Measurements from ENCODE around the gene RELCH. TPM values are rescaled to one million over a fixed set of nuclear protein-coding genes. Genes with fewer than 3 reads are reported as not detected.

RELCH gene
- total and polyA plus RNA-seq, 2 of the 13 experiments (the other 11 are each of a cell fraction or from before 2014, with no cell fraction given), result 5.6 to 31.7 TPM

DNA sequence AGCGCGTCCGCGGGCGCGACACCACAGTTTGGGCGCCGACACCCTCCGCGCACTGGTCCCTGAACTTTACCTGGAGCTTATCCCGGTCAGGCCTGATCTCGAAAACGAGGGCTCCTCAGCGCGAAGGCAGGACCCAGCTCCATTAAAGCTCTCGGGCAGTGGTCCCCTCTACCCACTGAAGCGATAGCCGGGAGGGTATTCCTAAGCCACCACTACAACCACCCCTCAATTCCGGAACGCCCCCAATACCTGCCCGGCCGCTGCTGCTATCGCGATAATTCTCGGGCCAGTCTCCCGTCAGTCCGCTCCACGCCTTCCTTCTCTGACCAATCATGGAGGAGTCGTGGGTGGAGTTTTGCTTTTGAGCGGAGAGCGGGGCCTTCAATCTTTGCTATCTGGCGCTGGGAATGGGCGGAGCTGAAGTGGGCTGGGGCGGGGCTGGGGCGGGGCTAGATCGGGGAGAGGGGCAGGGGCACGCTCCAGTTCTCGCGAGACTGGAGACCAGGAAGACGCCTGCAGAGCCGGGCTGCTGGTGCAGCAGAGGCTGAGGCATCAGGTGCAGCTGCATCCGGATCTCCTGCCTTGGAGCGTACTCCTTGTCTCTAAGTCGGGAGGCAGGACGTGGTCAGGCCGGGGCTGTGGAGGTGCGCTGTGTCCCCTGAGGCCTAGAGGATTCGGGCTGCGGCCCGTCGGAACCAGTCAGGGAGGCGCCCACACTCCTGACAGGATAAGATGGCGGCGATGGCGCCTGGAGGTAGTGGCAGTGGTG is at the start of gene RELCH, which contains the start of gene PIGN (continued):
- TF ChIP-seq, protein P1, sequence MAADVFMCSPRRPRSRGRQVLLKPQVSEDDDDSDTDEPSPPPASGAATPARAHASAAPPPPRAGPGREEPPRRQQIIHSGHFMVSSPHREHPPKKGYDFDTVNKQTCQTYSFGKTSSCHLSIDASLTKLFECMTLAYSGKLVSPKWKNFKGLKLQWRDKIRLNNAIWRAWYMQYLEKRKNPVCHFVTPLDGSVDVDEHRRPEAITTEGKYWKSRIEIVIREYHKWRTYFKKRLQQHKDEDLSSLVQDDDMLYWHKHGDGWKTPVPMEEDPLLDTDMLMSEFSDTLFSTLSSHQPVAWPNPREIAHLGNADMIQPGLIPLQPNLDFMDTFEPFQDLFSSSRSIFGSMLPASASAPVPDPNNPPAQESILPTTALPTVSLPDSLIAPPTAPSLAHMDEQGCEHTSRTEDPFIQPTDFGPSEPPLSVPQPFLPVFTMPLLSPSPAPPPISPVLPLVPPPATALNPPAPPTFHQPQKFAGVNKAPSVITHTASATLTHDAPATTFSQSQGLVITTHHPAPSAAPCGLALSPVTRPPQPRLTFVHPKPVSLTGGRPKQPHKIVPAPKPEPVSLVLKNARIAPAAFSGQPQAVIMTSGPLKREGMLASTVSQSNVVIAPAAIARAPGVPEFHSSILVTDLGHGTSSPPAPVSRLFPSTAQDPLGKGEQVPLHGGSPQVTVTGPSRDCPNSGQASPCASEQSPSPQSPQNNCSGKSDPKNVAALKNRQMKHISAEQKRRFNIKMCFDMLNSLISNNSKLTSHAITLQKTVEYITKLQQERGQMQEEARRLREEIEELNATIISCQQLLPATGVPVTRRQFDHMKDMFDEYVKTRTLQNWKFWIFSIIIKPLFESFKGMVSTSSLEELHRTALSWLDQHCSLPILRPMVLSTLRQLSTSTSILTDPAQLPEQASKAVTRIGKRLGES (CRISPR knock-in tag; IDR thresholded peaks at IDR 0.05; ENCODE audit: borderline replicate concordance), result no peak
- peak; percentile 96 for TF ChIP-seq CHD2 (IDR thresholded peaks at IDR 0.05; ENCODE audit: low read depth, low read length)
- peak; percentile 50 for TF ChIP-seq ZNF777 (CRISPR knock-in tag; IDR thresholded peaks at IDR 0.05)
- 0 out of 2 replicates have a peak, but pooled peaks have one; percentile 41 for TF ChIP-seq ZNF703 (CRISPR knock-in tag; IDR thresholded peaks at IDR 0.05; ENCODE audit: borderline replicate concordance)
- TF ChIP-seq PLRG1 (conservative IDR thresholded peaks at IDR 0.05), result no peak
- no peak; the same call in 1 of the 2 replicates for TF ChIP-seq ZFP36L1 (CRISPR knock-in tag; IDR thresholded peaks at IDR 0.05)
- TF ChIP-seq SMAD1 (CRISPR knock-in tag; IDR thresholded peaks at IDR 0.05; ENCODE audit: borderline replicate concordance, low read depth), result no peak
- TF ChIP-seq AGO2 (optimal IDR thresholded peaks at IDR 0.05; ENCODE audit: low read depth, low read length), result peak; percentile 79
- no peak for TF ChIP-seq GLI4 (CRISPR knock-in tag; IDR thresholded peaks at IDR 0.05; ENCODE audit: borderline replicate concordance)
- TF ChIP-seq, protein P2, sequence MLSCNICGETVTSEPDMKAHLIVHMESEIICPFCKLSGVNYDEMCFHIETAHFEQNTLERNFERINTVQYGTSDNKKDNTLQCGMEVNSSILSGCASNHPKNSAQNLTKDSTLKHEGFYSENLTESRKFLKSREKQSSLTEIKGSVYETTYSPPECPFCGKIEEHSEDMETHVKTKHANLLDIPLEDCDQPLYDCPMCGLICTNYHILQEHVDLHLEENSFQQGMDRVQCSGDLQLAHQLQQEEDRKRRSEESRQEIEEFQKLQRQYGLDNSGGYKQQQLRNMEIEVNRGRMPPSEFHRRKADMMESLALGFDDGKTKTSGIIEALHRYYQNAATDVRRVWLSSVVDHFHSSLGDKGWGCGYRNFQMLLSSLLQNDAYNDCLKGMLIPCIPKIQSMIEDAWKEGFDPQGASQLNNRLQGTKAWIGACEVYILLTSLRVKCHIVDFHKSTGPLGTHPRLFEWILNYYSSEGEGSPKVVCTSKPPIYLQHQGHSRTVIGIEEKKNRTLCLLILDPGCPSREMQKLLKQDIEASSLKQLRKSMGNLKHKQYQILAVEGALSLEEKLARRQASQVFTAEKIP (CRISPR knock-in tag; IDR thresholded peaks at IDR 0.05; ENCODE audit: borderline replicate concordance), result no peak
- TF ChIP-seq SMAD3 (CRISPR knock-in tag; IDR thresholded peaks at IDR 0.05), result no peak
- TF ChIP-seq SP140L (CRISPR knock-in tag; IDR thresholded peaks at IDR 0.05; ENCODE audit: borderline replicate concordance), result no peak
- no peak for TF ChIP-seq MZF1 (CRISPR knock-in tag; IDR thresholded peaks at IDR 0.05; ENCODE audit: borderline replicate concordance)
- TF ChIP-seq, protein P3, sequence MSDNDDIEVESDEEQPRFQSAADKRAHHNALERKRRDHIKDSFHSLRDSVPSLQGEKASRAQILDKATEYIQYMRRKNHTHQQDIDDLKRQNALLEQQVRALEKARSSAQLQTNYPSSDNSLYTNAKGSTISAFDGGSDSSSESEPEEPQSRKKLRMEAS (IDR thresholded peaks at IDR 0.05), result peak; percentile 38; the same call in 1 of the 2 replicates
- peak; percentile 65; the same call in 2 of the 3 replicates for TF ChIP-seq MXI1 (IDR thresholded peaks at IDR 0.05; ENCODE audit: borderline replicate concordance, low read depth, low read length)
- TF ChIP-seq, protein P4, sequence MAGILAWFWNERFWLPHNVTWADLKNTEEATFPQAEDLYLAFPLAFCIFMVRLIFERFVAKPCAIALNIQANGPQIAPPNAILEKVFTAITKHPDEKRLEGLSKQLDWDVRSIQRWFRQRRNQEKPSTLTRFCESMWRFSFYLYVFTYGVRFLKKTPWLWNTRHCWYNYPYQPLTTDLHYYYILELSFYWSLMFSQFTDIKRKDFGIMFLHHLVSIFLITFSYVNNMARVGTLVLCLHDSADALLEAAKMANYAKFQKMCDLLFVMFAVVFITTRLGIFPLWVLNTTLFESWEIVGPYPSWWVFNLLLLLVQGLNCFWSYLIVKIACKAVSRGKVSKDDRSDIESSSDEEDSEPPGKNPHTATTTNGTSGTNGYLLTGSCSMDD (CRISPR knock-in tag; IDR thresholded peaks at IDR 0.05), result no peak
- TF ChIP-seq ZNF44 (CRISPR knock-in tag; IDR thresholded peaks at IDR 0.05), result no peak; the same call in 1 of the 2 replicates
- no peak for TF ChIP-seq ZSCAN31 (CRISPR knock-in tag; IDR thresholded peaks at IDR 0.05; ENCODE audit: low read depth)
- TF ChIP-seq ZNF264 (CRISPR knock-in tag; IDR thresholded peaks at IDR 0.05), result peak; percentile 64; the same call in 1 of the 2 replicates
- TF ChIP-seq ZNF619 (CRISPR knock-in tag; IDR thresholded peaks at IDR 0.05), result no peak
- TF ChIP-seq PHF21A (CRISPR knock-in tag; IDR thresholded peaks at IDR 0.05), result no peak
- no peak for TF ChIP-seq SOX6 (IDR thresholded peaks at IDR 0.05)
- peak; percentile 6; the same call in 1 of the 2 replicates for TF ChIP-seq SOX6 (CRISPR knock-in tag; IDR thresholded peaks at IDR 0.05)
- TF ChIP-seq TOE1 (CRISPR knock-in tag; IDR thresholded peaks at IDR 0.05), result no peak
- 0 out of 2 replicates have a peak, but pooled peaks have one; percentile 26 for TF ChIP-seq ZNF383 (CRISPR knock-in tag; IDR thresholded peaks at IDR 0.05; ENCODE audit: borderline replicate concordance)
- no peak for TF ChIP-seq ZNF709 (CRISPR knock-in tag; IDR thresholded peaks at IDR 0.05)
